ENCODE measurements around the gene LEFTY1. TPM values are rescaled to one million over a fixed set of nuclear protein-coding genes. Genes with fewer than 3 reads are reported as not detected.
A peak's percentile ranks its signal among the peaks of the same experiment; 100 is the strongest.

LEFTY1 gene
- total and polyA plus RNA-seq, 2 experiments from 2014 or later: 3.9 to 5.8 TPM

- Histone ChIP-seq H3K36me3 (replicated peaks; ENCODE audit: insufficient read depth, low read depth) (no peaks in the 10 kb centered on the region), H3K79me2 (peaks cover 19% of the 10 kb centered on the region), H4K20me1 (ENCODE audit: insufficient read depth, poor library complexity, severe bottlenecking) (no peaks in the 10 kb centered on the region), H3K9me3 (ENCODE audit: low read depth) (no peaks in the 10 kb centered on the region), H3K27ac (no peak overlapping the region), H2AFZ (no peak overlapping the region), H3K9me2 (replicated peaks; ENCODE audit: insufficient read depth) (no peaks in the 10 kb centered on the region), H3K4me3 (no peak overlapping the region), H3K4me2 (no peak overlapping the region), H3K4me1 (ENCODE audit: insufficient read depth) (peaks cover 19% of the 10 kb centered on the region), H3K27me3 (no peaks in the 10 kb centered on the region)
- 67% methylated on average over 5 of the region's 5 CpGs for WGBS (ENCODE audit: low lambda C conversion rate, missing lambda C conversion rate)
- TF ChIP-seq, protein P1, sequence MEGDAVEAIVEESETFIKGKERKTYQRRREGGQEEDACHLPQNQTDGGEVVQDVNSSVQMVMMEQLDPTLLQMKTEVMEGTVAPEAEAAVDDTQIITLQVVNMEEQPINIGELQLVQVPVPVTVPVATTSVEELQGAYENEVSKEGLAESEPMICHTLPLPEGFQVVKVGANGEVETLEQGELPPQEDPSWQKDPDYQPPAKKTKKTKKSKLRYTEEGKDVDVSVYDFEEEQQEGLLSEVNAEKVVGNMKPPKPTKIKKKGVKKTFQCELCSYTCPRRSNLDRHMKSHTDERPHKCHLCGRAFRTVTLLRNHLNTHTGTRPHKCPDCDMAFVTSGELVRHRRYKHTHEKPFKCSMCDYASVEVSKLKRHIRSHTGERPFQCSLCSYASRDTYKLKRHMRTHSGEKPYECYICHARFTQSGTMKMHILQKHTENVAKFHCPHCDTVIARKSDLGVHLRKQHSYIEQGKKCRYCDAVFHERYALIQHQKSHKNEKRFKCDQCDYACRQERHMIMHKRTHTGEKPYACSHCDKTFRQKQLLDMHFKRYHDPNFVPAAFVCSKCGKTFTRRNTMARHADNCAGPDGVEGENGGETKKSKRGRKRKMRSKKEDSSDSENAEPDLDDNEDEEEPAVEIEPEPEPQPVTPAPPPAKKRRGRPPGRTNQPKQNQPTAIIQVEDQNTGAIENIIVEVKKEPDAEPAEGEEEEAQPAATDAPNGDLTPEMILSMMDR (IDR thresholded peaks at IDR 0.05; ENCODE audit: poor library complexity): no peak
- TF ChIP-seq EZH2phosphoT487 (IDR thresholded peaks at IDR 0.05; ENCODE audit: low read depth, severe bottlenecking, unreplicated experiment) (no peak), EZH2 (IDR thresholded peaks at IDR 0.05; ENCODE audit: borderline replicate concordance) (no peak)
- peak; percentile 49 for DNase-seq (ENCODE audit: low spot score)
Observed at GRCh38 chr1:225919906-225920305, 31.0 kb upstream of the LEFTY1 start.

GRCh38 chr1:225918280-225918679, 29.3 kb upstream of the LEFTY1 start:
- Histone ChIP-seq H3K4me3 (no peak overlapping the region), H3K79me2 (peaks cover 17% of the 10 kb centered on the region), H3K27ac (no peak overlapping the region), H4K20me1 (ENCODE audit: insufficient read depth, poor library complexity, severe bottlenecking) (no peaks in the 10 kb centered on the region), H3K4me2 (no peak overlapping the region), H3K36me3 (replicated peaks; ENCODE audit: insufficient read depth, low read depth) (no peaks in the 10 kb centered on the region), H3K9me3 (ENCODE audit: low read depth) (no peaks in the 10 kb centered on the region), H3K9me2 (replicated peaks; ENCODE audit: insufficient read depth) (no peaks in the 10 kb centered on the region), H3K4me1 (ENCODE audit: insufficient read depth) (peaks cover 17% of the 10 kb centered on the region), H2AFZ (no peak overlapping the region), H3K27me3 (no peaks in the 10 kb centered on the region)
- WGBS (ENCODE audit: low lambda C conversion rate, missing lambda C conversion rate): 91% methylated on average over 4 of the region's 4 CpGs
- TF ChIP-seq EZH2phosphoT487 (IDR thresholded peaks at IDR 0.05; ENCODE audit: low read depth, severe bottlenecking, unreplicated experiment): no peak
- TF ChIP-seq, protein P1 (IDR thresholded peaks at IDR 0.05; ENCODE audit: poor library complexity): no peak
- TF ChIP-seq EZH2 (IDR thresholded peaks at IDR 0.05; ENCODE audit: borderline replicate concordance): no peak
- no peak for DNase-seq (ENCODE audit: low spot score)

- TF ChIP-seq, protein P1 (IDR thresholded peaks at IDR 0.05; ENCODE audit: poor library complexity): no peak
- TF ChIP-seq EZH2 (IDR thresholded peaks at IDR 0.05; ENCODE audit: borderline replicate concordance): no peak
- TF ChIP-seq EZH2phosphoT487 (IDR thresholded peaks at IDR 0.05; ENCODE audit: low read depth, severe bottlenecking, unreplicated experiment): no peak
- Histone ChIP-seq H3K4me1 (ENCODE audit: insufficient read depth) (peaks cover 9% of the 10 kb centered on the region), H2AFZ (no peak overlapping the region), H3K27ac (no peak overlapping the region), H3K4me2 (no peak overlapping the region), H3K27me3 (no peaks in the 10 kb centered on the region), H3K79me2 (peaks cover 9% of the 10 kb centered on the region), H4K20me1 (ENCODE audit: insufficient read depth, poor library complexity, severe bottlenecking) (no peaks in the 10 kb centered on the region), H3K9me2 (replicated peaks; ENCODE audit: insufficient read depth) (no peaks in the 10 kb centered on the region), H3K36me3 (replicated peaks; ENCODE audit: insufficient read depth, low read depth) (no peaks in the 10 kb centered on the region), H3K4me3 (no peak overlapping the region), H3K9me3 (ENCODE audit: low read depth) (no peaks in the 10 kb centered on the region)
- DNase-seq (ENCODE audit: low spot score): no peak
- WGBS (ENCODE audit: low lambda C conversion rate, missing lambda C conversion rate): 98% methylated on average over 5 of the region's 5 CpGs
Observed at GRCh38 chr1:225917536-225917935, 28.6 kb upstream of the LEFTY1 start.

DNA sequence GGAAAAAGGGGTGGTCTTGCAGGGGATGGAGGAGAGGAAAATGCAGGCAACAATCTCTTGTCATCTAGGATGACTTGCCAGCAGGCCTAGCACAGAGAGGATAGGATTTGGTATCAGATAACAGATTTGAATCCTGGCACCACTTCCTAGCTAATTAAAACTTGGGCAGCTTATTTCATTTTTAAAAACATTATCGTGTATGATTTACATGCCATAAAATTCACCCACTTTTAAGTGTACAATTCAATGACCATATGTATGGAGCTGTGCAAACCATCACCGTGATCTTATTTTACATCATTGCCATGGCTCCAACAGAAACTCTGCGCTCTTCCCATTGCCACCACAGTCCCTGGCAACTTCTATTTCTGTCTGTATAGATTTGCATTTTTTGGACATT, 28.2 kb upstream of the LEFTY1 start:
- peaks cover 5% of the 10 kb centered on the region for H3K79me2 ChIP-seq
- H3K4me2 ChIP-seq: no peak overlapping the region
- H3K9me2 ChIP-seq (replicated peaks; ENCODE audit: insufficient read depth): no peaks in the 10 kb centered on the region
- H4K20me1 ChIP-seq (ENCODE audit: insufficient read depth, poor library complexity, severe bottlenecking): no peaks in the 10 kb centered on the region
- no peak for TF ChIP-seq EZH2phosphoT487 (IDR thresholded peaks at IDR 0.05; ENCODE audit: low read depth, severe bottlenecking, unreplicated experiment)
- TF ChIP-seq, protein P1 (IDR thresholded peaks at IDR 0.05; ENCODE audit: poor library complexity): no peak
- TF ChIP-seq EZH2 (IDR thresholded peaks at IDR 0.05; ENCODE audit: borderline replicate concordance): no peak
- H2AFZ ChIP-seq: no peak overlapping the region
- no peaks in the 10 kb centered on the region for H3K36me3 ChIP-seq (replicated peaks; ENCODE audit: insufficient read depth, low read depth)
- H3K27me3 ChIP-seq: no peaks in the 10 kb centered on the region
- peaks cover 9% of the 10 kb centered on the region for H3K4me1 ChIP-seq (ENCODE audit: insufficient read depth)
- H3K4me3 ChIP-seq: no peak overlapping the region
- H3K9me3 ChIP-seq (ENCODE audit: low read depth): no peaks in the 10 kb centered on the region
- no peak overlapping the region for H3K27ac ChIP-seq
- WGBS (ENCODE audit: low lambda C conversion rate, missing lambda C conversion rate): 94% methylated on average over 3 of the region's 3 CpGs
- no peak for DNase-seq (ENCODE audit: low spot score)

Measured in hepatocyte (in vitro differentiated cells).